ENCODE results near the gene PITPNM3. TPM values are rescaled to one million over a fixed set of nuclear protein-coding genes. Genes with fewer than 3 reads are reported as not detected.

Gene PITPNM3
- total RNA-seq, 6 experiments from 2014 or later: 0.94 to 1.1 (median 1.0) TPM

DNA sequence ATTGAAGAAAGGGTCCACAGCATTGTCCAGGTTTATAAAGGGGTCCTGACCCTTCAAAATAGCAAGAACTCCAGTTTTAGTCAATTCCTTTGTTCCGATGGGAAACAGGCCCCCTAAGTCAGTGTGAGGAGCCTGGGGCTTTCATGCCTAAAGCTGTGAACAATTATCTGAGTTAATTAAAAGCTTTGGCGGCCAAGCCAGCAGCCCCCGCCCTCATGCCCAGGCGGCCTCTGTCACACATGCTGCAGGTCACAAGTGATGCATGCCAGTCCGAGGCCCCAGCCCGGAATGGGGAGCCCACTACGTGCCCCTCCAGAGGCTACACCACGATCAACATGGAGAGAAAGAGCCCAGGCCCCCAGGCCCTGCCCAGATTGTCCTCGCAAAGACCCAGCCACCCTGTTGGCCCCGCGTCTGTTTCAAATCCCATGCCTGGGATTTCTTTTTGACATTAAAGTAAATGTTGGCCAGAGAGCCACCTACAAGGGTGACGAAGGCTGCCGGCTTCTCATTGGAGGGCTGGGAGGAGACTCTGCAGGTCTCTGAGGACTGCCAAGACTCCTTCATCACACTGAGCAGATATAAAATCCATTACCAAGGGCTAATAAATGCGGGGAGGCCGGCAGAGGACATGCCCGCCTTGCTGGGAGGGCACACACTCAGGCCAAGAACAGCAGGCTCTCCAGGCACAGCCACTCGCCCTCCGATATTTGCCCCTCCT is 14.5 kb upstream of the PITPNM3 start:
- DNase-seq: no peak
- Mint-ChIP-seq H3K4me1 (ENCODE audit: low read depth) (peaks cover 31% of the 10 kb centered on the region), H3K4me3 (no peak overlapping the region), H3K36me3 (ENCODE audit: low read depth) (peaks cover 11% of the 10 kb centered on the region; the same call in 1 of the 2 replicates), H3K9me3 (no peaks in the 10 kb centered on the region), H3K27ac (peak overlapping the region; percentile 20; the same call in 1 of the 2 replicates), H3K27me3 (ENCODE audit: insufficient read depth) (peaks cover 8% of the 10 kb centered on the region)
- TF ChIP-seq, protein P1, sequence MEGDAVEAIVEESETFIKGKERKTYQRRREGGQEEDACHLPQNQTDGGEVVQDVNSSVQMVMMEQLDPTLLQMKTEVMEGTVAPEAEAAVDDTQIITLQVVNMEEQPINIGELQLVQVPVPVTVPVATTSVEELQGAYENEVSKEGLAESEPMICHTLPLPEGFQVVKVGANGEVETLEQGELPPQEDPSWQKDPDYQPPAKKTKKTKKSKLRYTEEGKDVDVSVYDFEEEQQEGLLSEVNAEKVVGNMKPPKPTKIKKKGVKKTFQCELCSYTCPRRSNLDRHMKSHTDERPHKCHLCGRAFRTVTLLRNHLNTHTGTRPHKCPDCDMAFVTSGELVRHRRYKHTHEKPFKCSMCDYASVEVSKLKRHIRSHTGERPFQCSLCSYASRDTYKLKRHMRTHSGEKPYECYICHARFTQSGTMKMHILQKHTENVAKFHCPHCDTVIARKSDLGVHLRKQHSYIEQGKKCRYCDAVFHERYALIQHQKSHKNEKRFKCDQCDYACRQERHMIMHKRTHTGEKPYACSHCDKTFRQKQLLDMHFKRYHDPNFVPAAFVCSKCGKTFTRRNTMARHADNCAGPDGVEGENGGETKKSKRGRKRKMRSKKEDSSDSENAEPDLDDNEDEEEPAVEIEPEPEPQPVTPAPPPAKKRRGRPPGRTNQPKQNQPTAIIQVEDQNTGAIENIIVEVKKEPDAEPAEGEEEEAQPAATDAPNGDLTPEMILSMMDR (IDR thresholded peaks at IDR 0.05): no peak

DNA sequence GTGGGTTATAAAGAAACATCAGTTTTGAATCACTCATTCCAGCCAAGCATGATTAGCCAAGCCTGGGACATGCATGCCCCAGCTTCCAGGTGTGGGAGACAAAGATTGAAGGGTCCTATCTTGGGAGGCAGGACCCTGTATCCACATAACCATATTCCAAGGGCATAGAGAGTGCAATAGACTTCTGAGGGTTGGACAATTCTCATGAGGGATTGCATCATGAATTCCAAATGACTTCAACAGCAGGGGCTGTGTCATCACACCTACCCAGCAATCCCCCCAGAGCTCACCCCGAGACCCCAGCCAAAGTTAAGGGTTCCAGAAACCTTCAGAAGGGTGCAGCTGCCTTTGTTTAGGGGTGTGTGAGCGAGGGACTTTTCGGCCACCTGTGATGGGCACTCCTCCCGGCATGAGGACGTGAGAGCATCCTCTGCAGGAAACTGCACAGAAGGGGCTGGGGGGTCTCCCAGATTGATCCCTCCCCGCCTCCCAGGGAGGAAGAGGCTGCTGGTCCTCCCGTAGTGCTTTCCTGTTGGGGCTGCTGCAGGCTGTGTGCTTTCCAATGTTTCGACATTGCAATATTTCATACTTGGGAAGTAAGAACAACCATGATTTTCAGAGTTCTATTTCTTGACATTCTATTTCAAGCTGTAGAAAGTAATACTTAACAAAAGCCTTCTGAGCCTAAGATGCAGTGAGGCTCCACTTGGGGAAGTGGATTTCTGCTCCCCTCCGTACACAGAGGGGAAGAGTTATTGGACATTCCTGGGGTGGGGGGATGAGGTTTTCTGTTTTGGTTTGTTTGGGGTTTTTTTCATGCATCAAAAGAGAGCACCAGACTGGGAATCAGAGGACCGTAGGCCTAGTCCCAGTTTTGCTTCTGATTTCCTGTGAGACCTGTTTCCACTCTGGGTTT is 13.3 kb upstream of the PITPNM3 start:
- no peaks in the 10 kb centered on the region for H3K9me3 Mint-ChIP-seq
- TF ChIP-seq, protein P1 (IDR thresholded peaks at IDR 0.05): no peak
- H3K4me1 Mint-ChIP-seq (ENCODE audit: low read depth): peaks cover 18% of the 10 kb centered on the region
- no peak overlapping the region for H3K4me3 Mint-ChIP-seq
- peaks cover 7% of the 10 kb centered on the region; the same call in 1 of the 2 replicates for H3K36me3 Mint-ChIP-seq (ENCODE audit: low read depth)
- DNase-seq: no peak
- H3K27ac Mint-ChIP-seq: no peak overlapping the region
- H3K27me3 Mint-ChIP-seq (ENCODE audit: insufficient read depth): peaks cover 8% of the 10 kb centered on the region

DNA sequence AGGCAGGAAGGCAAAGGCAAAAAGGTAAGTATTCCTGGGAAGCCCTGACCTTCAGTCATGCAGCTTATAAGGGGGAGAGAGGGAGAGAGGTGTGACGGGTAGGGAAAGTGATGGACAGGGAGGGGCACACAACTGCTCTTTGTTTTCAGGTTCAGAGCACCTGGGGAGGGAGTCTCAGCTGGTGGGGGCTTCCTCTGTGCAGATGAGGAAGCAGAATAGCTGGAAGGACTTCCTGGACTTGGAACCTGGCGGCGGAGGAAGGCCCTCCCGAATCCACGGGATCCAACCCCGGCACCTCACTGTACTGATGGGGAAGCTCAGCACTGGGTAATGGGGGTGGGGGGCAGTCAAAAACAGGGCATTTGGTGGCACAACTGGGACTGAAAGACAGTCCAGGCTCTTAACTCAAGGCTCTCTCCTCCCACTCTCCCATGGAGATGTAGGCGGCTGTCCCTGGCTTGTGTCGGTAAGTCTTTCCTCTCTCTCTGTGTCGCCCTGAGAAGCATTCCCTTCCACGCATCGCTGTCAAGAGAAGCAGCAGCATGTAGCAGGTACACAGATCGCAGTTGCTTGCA is 11.9 kb upstream of the PITPNM3 start:
- no peaks in the 10 kb centered on the region for H3K9me3 Mint-ChIP-seq
- peaks cover 4% of the 10 kb centered on the region; the same call in 1 of the 2 replicates for H3K36me3 Mint-ChIP-seq (ENCODE audit: low read depth)
- no peak for DNase-seq
- H3K27me3 Mint-ChIP-seq (ENCODE audit: insufficient read depth): peaks cover 8% of the 10 kb centered on the region
- TF ChIP-seq, protein P1 (IDR thresholded peaks at IDR 0.05): no peak
- no peak overlapping the region for H3K27ac Mint-ChIP-seq
- H3K4me3 Mint-ChIP-seq: no peak overlapping the region
- H3K4me1 Mint-ChIP-seq (ENCODE audit: low read depth): peaks cover 9% of the 10 kb centered on the region; the same call in 1 of the 2 replicates

DNA sequence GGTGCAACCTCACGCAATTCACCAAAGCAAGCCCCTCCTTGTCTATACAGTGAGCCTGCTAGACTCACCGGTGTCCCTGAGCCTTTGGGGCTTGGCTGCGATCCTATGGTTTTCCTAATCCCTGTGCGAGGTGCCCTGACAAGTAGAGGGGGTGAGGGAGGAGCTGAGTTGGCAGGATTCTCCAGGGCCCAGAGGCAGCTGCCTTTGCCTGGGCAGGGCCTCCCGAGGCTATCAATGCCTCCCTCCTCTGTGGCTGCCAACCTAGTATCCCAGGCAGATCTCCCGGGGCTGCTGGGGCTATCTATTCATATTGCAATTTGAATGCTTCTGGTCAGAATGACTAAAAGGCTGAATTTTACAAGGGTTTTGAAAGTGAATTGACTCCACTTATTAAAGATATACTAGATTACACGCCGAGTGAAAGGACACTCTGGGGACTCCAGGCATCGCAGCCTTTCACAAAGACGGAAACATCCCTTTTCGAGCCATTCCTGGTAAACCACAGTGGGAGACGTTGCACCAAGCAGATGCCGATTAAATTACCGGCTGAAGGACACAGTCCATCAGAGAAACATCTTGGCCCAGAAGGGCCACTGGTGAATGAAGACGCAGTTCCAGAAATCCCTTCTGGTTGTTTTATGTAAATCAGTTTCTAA is 11.3 kb upstream of the PITPNM3 start:
- peaks cover 8% of the 10 kb centered on the region for H3K27me3 Mint-ChIP-seq (ENCODE audit: insufficient read depth)
- no peaks in the 10 kb centered on the region for H3K9me3 Mint-ChIP-seq
- H3K4me1 Mint-ChIP-seq (ENCODE audit: low read depth): peaks cover 9% of the 10 kb centered on the region; the same call in 1 of the 2 replicates
- H3K27ac Mint-ChIP-seq: no peak overlapping the region
- DNase-seq: no peak
- no peak overlapping the region for H3K4me3 Mint-ChIP-seq
- H3K36me3 Mint-ChIP-seq (ENCODE audit: low read depth): peaks cover 2% of the 10 kb centered on the region; the same call in 1 of the 2 replicates
- TF ChIP-seq, protein P1 (IDR thresholded peaks at IDR 0.05): no peak

DNA sequence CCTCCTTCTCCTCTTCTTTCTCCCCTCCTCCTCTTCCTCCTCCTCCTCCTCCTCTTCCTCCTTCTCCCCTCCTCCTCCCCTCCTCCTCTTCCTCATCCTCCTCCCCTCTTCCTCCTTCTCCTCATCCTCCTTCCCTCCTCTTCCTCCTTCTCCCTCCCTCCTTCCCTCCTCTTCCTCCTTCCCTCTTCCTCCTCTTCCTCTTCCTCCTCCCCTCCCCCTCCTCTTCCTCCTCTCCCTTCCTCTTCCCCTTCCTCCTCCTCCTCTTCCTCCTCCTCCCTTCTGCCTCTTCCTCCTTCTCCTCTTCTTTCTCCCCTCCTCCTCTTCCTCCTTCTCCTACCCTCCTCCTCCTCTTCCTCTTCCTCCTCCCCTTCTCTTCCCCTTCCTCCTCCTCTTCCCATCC is 5.1 kb upstream of the PITPNM3 start:
- no peaks in the 10 kb centered on the region for H3K9me3 Mint-ChIP-seq
- TF ChIP-seq, protein P1 (IDR thresholded peaks at IDR 0.05): no peak
- H3K27ac Mint-ChIP-seq: no peak overlapping the region
- H3K36me3 Mint-ChIP-seq (ENCODE audit: low read depth): no peaks in the 10 kb centered on the region; the same call in 1 of the 2 replicates
- H3K4me1 Mint-ChIP-seq (ENCODE audit: low read depth): no peaks in the 10 kb centered on the region
- no peak overlapping the region for H3K4me3 Mint-ChIP-seq
- DNase-seq: no peak
- peaks cover 17% of the 10 kb centered on the region for H3K27me3 Mint-ChIP-seq (ENCODE audit: insufficient read depth)

Measured in HFFc6 (cell line).